Measurements from ENCODE around the gene EIF2D.
"Not testable (repeated sequence)": the region's sequence is repeated elsewhere in the genome, so short reads cannot be mapped to it uniquely, and the experiment has no call there.

EIF2D gene, protein sequence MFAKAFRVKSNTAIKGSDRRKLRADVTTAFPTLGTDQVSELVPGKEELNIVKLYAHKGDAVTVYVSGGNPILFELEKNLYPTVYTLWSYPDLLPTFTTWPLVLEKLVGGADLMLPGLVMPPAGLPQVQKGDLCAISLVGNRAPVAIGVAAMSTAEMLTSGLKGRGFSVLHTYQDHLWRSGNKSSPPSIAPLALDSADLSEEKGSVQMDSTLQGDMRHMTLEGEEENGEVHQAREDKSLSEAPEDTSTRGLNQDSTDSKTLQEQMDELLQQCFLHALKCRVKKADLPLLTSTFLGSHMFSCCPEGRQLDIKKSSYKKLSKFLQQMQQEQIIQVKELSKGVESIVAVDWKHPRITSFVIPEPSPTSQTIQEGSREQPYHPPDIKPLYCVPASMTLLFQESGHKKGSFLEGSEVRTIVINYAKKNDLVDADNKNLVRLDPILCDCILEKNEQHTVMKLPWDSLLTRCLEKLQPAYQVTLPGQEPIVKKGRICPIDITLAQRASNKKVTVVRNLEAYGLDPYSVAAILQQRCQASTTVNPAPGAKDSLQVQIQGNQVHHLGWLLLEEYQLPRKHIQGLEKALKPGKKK

GRCh38 chr1:206612129-206612876 lies at the start of gene EIF2D:
EIF2D (minus strand) TSS chr1:206612465; CDS start chr1:206612342, 123 bp downstream.
- peak; percentile 91 to 92 for DNase-seq (ENCODE audit: low read depth in 1 of 2, low spot score in 1 of 2)

GRCh38 chr1:206661161-206661820 lies 49.0 kb upstream of the EIF2D start:
- DNase-seq (ENCODE audit: low read depth in 1 of 2, low spot score in 1 of 2), result no peak

- no peak for DNase-seq (ENCODE audit: low read depth in 1 of 2, low spot score in 1 of 2)
Observed at GRCh38 chr1:206660136-206660535, 47.9 kb upstream of the EIF2D start.

DNA sequence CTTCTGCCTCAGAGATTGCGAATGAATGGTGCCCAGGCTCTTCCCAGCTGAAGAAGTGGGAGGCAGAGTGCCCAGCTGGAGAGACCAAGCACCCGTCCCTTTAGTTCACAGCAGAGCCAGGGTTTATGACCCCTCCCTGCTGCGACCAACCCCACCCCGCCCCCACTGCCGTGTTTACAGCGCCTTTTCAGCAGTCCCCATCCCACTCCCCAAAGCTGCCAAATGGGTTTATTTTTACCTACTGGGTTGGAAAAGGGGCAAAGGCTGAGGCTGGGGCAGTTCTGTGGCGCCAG lies 46.7 kb upstream of the EIF2D start:
- no peak for DNase-seq (ENCODE audit: low read depth in 1 of 2, low spot score in 1 of 2)

DNA sequence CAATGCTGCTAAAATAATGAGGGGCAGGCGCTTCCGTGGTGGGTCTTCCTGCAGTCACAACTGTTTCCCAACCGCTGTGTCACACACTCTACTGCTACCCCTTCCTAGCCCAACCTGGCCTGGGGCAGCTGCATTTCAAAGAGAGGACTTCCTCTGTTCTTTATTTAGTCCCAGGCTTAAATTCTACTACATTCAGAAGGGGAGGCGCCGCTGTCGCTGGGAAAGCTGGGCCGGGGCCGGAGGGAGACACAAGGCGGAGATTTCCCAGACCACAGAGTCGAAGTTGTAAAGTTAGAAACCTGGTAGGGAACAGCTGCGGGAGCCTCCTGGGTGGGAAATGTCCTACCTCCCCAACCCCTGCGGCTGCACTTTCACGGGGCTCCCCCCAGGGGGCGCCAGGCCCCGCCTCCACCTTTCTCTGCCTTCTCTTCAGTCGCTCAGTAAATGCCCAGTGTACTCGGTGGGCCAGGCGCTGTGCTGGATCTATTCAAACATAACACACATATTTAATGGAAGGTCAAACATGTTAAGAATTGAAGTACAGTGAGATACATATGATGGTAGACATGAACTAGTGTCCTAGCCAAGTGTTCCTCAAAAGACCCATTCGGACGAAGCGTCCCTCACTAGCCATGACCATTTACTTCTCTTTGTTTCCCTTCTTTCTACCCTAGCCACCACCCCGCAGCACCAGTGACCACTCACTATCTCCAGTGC lies 46.2 kb upstream of the EIF2D start:
- peak; percentile 31 to 40 for DNase-seq (ENCODE audit: low read depth in 1 of 2, low spot score in 1 of 2)

DNA sequence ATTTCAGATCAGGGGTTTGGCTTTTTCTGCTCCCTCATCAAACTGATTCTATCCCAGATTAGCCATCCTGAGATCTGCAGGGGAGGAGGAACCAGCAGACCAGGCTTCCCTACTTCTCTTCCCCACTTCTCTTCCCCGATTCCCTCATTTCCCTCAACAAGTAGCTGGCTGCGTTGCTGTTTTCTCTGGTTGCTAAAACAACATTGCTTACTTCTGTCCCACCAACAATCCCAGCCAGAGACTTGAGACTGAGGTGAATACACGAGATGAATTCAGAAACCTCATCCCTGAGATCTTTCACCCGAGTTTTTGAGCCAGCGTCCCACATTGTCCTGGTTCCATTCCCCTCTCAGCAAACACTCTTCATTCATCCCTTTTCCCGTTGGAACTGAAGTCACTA lies 45.5 kb upstream of the EIF2D start:
- DNase-seq (ENCODE audit: low read depth in 1 of 2, low spot score in 1 of 2), result no peak

DNA sequence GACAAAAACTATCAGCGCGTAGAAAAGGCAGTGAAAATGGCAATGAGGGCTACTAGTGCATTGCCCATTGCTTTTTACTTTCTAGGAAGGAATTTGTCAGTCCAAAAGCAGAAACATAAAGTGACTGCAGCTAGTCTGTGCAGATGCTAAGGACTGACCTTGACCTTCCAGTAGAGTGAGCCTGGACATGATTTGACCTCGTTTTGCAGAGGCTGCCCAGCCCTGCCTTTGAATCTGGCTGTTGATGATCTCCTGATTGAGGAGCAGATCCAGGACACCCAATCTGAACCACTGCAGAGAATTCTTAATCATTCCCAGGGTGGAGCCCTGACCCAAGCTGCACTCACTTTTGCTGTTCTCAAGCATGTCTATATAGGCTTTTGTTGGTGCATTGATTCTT lies 44.7 kb upstream of the EIF2D start:
- DNase-seq (ENCODE audit: low read depth in 1 of 2, low spot score in 1 of 2), result no peak

GRCh38 chr1:206655471-206655882 lies 43.2 kb upstream of the EIF2D start:
- DNase-seq (ENCODE audit: low read depth in 1 of 2, low spot score in 1 of 2), result no peak

- DNase-seq (ENCODE audit: low read depth in 1 of 2, low spot score in 1 of 2), result no peak
Observed at GRCh38 chr1:206654828-206655227, 42.6 kb upstream of the EIF2D start.

DNA sequence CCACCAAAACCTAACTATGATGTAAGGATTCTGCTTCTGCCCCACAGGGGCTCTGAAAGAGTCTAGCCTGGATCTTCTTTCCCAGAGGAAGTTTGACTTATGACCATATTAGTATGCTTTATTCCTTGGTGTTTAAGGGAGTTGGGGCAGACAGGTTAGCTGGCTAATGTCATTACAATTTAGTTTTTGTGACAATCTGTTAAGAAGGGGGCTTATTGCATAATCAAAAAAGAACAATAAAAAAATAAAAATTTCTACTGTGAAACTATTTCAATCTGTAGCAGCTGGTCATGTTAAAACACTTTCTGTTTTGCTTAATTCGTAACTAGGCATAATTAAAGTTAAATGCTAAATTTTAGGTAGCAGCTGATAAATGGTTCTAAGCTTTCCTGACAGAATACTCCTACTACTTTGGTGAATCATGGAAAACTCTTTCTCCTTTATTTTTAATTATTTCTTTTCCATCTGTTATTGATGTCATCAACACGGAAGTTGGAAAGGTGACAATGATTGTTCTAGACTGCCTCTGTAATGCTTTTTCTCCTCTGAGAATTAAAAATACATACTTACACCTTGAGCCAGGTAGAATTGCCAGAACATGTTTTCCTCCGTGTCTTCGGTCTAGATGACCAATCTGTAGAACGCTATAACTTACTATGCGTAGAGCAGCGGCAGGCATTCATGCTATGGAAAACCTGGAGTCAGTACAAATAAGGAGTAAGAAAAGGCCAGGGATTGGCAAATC lies 41.6 kb upstream of the EIF2D start:
- DNase-seq (ENCODE audit: low read depth in 1 of 2, low spot score in 1 of 2), result no peak

DNA sequence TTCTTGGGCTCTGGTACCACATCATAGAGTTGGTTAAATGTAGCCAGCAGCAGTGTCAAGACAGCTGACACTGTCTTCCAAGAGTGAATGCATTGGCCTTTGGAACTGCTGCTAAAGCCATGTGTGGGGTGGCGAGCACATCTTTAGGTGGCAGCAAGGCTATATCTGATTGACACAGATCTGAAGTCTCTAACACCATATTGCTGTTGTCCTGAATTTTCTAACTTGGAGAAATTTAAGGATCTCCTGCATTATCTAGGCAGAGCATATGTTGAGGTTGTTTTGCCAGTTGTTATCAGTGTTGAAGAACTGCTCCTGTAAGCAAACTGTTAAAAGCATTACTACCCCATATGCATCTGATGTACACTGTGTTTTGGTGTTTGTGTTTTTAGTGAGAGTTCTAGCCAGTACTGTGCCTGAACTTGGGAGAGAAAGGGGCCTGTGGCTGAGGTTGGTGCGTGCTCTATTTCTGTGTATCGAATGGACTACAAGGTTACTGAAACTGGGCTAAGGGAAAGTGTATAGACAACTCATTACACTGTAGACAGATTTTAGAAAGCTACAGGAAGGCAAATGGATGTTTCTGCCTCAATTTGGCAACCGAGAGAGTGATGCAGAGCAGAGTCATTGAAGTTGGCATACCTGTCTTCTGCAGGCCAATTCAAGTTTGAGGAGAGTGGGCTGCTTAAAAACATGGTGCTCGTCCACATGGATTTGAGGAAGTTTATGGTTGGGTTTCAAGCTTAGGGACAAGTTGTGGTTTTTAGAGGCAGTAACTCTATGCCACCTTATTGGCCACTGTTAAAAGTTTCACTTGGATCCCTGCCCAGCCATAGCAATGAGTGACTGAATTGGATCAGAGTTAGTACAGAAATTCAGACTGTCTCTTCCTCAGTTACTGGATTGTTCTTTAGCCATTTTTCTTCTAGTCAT lies 40.0 kb upstream of the EIF2D start:
- no peak for DNase-seq (ENCODE audit: low read depth in 1 of 2, low spot score in 1 of 2)

- no peak for DNase-seq (ENCODE audit: low read depth in 1 of 2, low spot score in 1 of 2)
Observed at GRCh38 chr1:206651014-206651413, 38.7 kb upstream of the EIF2D start.

DNA sequence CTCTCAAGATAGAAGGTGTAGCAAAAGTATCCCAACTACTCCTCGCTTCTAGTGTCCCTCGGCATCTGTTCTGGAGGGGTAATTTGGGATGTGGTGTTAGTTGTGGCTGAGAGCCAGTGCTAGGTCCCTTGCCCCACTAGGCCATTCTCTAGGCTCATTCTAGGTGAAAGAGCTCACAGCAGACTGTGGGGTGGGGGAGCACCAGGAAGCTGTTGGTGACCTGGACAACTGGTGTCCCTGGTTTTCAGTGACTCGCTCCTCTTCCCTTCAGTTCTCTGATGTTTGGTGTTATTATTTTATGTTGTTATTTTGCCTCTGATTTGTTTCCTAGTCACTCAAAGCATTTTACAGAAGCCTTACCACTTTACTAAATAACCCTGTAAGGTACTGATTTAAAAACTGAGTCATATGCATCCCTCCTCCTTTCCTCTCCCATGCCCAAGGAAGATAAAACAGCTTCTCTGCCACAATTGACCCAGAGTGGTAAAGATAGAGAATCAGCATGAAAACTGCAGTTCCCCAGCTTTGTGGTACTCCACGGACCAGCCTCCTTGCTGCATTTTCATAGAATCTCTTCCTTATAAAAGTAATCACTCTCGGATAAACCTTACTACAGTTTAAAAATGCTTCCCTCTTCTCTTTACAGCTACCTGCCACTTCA lies 37.1 kb upstream of the EIF2D start:
- DNase-seq (ENCODE audit: low read depth in 1 of 2, low spot score in 1 of 2), result no peak

DNA sequence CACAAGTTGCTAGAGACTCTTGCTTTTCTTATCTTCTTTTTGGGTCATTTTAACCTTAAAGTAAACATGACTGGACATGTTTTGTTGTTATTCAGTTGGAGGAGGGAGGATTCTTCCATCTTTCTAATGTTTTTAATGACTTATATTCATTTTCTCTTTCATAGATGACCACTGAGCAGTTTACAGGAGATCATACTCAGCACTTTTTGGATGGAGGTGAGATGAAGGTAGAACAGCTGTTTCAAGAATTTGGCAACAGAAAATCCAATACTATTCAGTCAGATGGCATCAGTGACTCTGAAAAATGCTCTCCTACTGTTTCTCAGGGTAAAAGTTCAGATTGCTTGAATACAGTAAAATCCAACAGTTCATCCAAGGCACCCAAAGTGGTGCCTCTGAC lies 35.0 kb upstream of the EIF2D start:
- DNase-seq (ENCODE audit: low read depth in 1 of 2, low spot score in 1 of 2), result no peak

DNA sequence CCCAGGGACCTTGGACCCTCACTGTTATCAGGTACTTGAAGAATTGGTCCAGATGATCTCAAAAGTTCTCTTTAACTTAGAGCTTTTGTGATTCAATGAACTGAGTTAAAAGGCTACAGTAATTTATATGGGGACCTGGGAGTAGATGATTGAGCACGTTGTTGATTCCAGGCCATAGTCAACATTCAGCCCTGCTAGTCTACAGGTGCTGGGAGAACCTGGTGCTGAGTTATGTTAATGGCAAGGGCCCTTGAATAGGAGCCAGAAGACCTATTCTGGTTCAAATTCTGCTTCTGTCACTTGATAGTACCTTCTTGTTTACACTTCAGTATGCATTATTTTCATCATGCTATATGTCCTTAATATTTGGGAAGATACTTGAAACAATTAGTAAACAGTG lies 34.2 kb upstream of the EIF2D start:
- DNase-seq (ENCODE audit: low read depth in 1 of 2, low spot score in 1 of 2), result no peak

DNA sequence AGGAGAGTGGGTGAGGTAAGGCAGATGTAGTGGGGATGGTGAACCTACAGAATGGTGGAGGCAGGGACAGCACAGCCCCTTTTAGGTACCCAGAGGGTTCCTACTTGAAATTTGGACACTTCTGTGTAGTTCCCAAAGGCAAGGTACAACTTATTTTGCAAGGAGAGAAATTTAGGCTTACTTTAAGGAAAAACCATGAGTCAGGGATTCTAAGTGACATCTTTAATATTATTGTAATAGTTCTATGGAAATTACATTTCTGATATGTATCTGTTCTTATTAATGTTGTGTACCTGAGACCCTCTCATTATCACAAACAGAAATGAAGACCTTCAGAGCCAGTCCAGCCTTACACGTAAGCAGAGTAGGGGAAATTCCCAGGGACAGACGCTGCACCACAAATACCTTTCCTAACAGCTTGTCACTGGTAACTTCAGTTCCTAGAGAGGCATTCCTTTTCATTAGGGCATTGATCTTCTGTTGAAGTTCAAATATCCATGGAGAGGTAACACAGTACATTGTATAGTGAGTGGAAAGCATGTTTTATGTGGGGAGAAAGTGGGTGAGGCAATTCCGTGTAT lies 30.9 kb upstream of the EIF2D start:
- DNase-seq (ENCODE audit: low read depth in 1 of 2, low spot score in 1 of 2), result no peak

- not testable (repeated sequence) for DNase-seq (ENCODE audit: low read depth in 1 of 2, low spot score in 1 of 2)
Observed at GRCh38 chr1:206642074-206642473, 29.8 kb upstream of the EIF2D start.

GRCh38 chr1:206637605-206638004 lies 25.3 kb upstream of the EIF2D start:
- no peak for DNase-seq (ENCODE audit: low read depth in 1 of 2, low spot score in 1 of 2)

Measured in activated CD4-positive, alpha-beta T cell treated with anti-CD3 and anti-CD28 coated beads, Interleukin-2, amount 50 U/mL, for 24 hours (primary cell).